HG02610 (cell line): ENCODE data around the gene FOXL1.

Experiments
- ATAC-seq: cut with Tn5 transposase; IDR thresholded peaks from one replicate; pipeline ENCODE4 v1.9.1; 2021; ENCODE audit warnings: mild to moderate bottlenecking, moderate library complexity; ENCODE audit not compliant: unreplicated experiment

FOXL1 gene

DNA sequence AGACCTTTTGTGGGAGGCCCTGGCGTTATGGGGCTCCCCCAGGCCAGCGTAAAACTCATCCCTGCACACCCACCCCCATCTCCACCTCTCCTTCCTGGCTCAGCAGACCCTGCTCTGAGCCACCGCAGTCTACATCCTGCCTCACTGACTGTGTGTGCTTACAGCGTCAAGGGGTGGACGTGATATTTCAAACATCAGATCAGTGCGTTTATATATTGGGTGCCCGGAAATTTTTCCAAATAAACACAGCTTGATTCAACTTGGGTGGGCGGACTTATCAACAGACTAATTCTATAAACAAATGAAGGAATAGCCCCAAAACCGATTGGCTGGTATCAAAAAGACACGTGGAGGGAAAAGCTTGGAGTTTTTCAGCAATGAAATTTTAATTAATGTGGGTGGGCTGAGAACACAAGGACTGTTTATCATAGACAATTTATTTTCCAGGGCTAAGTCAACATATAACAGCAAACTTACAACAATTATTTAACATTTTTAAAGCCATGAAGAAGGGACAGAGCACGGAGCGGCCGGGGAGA is at the start of gene FOXL1:
TSS of gene FOXL1 (plus strand) at position 489 of the 539 bp plus-strand sequence. CDS start 175 bp downstream, outside the sequence.
- ATAC-seq: no peak

DNA sequence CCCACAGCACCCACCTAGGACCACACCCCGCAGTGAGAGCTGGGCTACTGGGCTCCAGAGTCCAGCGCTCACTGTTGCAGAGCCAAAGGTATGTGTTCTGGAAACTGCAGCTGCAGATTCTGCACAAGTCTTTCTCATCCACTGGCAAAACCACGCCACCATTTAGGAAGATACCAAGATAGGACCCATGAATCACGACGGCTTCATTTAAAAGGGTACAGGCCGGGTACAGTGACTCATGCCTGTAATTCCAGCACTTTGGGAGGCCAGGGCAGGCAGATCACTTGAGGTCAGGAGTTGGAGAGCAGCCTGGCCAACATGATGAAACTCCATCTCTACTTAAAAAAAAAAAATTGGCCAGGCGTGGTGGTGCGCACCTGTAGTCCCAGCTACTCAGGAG is 49.2 kb upstream of the FOXL1 start:
- no peak for ATAC-seq

DNA sequence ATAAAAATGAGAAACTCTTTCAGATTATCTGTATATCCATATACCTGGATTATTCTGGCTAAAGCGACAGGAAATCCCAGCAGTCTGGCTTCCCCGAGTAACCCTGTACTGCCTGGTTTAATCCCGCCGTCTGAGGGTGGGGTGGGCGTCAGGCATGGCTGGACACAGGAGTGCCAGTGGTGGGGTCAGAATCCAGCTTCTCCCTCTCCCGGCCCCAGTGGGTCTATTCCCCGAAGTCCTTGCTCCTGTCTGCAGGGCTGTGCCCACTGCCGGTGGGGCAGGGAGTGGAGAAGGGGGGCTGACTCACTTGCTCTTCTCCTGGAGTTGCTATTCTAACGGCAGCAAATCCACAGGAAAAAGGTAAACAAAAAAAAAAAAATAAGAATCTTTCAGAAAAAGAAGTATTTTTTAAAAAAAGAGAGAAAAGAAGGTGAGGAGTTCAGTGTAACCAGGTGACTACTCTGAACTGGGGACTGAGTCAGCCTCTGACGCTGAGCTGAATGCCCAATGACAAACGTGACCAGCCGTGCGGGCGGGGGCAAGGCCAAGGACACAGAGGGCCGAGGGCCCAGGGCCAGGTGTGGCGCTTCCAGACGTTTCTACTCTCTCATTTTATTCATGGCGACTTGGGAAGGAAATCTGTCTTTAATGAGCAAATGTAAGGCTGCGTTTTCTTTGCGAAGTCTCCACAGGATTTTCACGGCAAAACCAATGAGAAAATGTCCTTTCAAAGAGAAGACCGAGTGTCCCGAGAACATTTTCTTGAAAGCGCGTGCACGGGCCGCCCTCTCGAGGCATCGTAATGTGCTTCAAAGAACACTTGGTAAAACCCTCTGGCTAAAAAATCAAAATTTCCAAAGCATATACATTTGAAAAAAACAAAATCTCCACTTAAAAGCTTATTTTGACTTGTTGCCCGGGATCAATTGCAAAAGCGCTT is 47.8 kb upstream of the FOXL1 start:
- no peak for ATAC-seq

DNA sequence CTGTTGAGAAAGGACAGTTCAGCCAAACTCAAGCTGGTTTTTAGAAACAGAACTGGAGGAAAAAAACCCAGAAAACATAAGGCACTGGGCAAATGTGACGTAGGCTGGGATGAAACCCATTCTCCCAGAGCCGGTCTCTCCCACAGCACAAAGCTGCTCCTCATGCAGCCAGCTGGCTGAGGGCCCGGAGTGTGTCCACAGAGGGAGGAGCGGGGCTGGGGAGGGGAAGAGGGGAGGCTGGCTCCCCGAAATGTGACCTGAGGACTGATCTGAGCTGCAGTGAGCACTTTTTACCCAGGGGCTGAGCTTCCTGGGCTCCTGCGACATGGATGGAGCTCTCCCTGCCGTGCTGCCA is 47.2 kb upstream of the FOXL1 start:
- no peak for ATAC-seq

DNA sequence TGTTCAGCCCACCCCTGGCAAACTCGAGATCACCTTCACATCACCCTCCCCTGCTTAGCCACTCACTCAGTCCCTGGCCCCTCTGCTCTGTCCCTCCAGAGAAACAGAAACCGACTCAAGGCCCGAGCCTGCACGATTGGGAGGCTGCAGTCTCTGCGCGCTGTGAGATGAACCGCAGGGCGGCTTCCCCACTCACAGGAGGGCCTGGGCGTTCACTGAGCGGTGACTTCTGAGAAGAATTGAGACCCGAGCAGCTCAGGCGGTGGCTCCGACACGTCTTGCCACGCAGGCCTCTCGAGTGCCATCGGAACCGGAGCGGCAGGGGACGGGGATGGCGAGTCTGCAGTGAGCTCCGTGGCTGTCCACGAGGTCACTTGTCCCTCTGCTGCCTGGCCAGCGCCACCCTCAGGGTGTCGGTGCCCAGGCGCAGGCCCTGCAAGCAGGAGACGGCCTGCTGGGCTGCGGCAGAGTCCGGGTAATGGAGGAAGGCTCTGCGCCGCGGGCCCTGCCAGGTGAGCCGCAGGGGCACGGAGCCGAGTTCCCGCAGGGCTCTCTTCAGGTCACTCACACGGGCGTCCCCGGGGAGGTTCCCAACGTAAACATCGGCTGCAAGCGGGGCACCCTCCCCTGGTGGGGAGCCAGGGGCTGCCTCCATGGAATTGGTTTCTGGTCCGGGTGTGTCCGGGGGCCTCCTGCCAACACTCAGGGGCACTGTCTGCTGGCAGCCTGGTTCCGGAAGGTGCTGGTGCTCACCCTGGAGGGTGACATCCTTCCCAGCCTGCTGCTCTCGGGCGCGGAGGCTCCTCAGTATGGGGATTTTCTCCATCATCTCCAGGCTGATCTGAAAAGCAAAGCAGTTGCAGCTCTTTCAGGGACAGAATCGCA is 46.5 kb upstream of the FOXL1 start:
- ATAC-seq: no peak

DNA sequence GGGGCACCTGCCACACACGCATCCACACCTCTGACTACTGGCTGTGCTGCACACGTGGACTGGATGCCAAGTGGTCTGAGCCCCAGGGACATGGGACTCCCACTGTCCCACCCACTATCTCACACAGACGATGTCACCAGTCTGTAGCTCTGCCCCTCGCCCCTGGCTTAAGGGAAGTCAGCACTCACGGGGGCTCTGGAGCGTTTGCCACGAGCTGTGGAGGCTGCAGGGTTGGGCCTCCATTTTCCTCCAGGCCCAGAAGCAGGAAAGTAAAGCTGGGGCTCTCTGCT is 45.9 kb upstream of the FOXL1 start:
- no peak for ATAC-seq

DNA sequence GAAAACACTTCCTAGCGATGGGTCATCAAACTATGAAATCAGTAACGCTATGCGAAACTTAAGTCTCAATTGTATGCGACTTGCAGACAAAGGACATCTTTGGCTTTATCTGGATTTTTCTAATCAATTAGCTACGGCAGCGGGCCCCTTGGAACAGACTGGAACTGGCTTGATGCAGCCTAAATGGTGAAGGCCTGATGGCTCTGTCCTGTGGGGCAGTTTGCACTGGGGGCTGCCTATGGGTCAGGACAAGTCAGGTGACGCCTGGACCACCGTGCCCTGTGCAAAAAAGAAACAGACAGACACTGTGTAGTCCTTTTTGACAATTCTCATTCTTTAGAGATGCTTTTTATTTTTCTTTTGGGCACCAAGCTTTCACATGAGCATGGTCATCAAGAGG is 45.3 kb upstream of the FOXL1 start:
- ATAC-seq: no peak

DNA sequence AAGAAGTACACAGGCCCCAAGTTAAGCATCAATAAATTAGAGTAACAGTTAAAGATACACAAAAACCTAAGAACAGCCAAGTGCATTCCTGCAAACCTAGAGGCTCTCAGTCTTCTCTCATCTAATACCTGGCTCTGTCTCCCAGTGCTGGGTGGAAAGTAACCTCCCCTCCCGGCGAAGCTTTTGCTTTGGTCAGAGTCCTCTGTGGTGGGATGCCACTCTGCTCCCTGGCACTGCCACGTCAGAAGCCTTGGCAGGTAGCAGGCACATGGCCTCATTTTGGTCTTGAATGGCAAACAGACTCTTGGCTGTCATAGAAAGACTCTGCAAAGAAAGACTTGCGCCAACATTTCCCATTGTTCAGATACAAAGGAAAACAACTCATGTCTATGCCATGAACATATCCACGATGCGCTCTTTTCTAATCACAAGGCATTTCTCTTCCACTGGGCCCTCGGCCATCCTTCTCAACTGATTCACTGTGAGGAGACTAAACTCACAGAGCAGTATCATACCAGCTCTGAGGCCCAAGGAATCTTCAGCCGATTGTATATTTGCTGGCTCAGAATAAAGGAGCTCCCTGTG is 44.5 kb upstream of the FOXL1 start:
- no peak for ATAC-seq

DNA sequence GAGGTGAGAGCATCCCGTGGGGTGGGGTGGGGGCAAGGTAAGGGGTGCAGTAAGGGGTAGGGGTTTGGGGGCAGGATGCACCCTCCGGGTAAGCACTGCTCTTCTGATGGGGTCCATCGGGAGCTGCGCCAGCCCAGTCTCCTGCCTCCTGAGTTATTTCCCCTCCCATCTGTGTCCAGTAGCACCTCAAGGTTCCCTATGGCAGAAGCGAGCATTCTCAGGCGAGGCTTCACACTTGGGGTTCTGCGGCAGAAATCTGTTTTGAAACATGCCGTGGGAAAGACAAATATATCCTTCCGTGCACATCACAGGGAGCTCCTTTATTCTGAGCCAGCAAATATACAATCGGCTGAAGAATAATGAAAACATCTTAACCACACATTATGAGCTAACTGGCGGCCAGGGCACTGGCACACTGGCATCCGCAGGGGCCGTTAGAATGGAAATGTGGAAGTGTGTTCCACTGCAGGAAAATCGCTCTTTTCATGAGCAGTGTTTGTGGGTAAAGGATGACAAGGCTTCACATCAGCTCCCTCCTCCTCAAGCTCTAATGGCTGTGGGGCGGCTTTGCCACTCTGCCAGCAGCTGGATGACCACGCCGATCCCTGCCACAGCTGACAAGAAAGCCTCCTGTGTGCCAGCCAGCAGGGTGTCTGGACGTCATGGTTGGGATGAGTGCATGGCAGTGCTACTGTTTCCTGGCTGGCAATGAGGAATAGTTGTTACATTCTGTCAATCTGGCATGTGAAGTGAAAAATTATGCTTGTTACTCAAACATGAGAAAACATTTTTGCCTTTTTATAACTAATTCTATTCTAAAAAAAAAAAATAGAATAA is 43.4 kb upstream of the FOXL1 start:
- no peak for ATAC-seq

DNA sequence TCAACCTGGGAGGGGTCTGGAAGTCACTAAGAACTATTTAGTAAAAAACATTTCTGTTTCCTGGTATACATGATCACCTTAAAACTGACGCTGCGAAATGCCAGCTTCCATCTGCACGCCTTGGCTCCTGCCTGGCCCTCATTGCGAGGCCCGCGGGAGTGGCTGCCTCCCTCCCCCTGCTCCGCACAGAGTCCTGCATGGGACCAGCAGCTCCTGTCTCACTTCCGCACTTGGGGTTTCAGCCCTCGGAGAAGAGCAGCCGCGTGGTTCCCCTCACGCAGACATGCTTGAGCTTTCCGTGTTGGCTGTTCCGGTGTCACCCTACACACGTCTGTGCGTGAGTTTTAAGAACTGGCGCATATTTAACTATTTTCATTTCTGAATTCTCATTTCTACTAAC is 41.7 kb upstream of the FOXL1 start:
- no peak for ATAC-seq

DNA sequence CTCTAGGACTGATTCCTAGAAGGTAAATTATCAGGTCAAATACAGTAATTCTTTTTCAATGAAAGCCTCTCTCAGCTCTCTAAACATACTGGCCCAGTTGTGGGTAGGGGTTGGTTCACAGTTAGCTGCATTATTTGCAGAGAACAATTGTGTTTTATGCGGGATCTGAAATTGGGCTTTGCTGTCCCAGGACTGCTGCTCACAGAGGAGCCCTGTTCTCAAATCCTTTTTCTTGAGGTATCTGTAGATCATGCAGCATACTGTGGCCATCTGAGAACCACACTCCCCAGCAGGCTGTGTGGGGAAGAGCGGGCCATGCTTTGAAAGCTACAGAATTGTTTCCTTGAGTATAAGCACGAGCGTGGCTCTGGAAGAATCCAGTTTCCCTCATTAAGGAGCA is 40.9 kb upstream of the FOXL1 start:
- no peak for ATAC-seq

DNA sequence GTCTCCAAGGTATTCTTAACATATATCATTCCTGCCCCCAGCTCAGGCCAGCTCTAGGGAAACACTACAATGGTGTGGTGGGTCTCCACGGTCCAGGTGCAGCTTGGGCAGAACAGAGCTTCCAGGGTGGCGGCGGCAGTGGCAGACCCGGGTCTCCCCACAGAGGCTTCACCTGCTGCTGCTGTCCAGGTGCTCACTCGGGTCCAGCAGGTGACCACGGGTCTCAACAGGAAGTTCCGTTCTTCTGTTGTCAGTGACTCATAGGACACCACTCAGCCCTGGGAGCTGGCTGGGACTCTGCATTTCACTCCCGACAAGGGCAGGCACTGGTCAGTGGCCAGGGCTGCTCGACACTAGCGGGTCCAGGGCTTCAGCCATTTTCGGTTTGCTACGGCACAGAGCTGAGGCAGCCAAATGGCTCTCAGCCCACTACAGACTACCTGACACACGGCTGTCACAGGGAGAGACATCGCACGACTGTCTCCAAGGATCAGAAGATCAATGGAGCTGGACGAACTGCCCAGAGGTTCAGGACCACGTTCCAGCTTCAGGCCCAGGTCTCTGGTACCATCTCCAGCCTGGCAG is 40.1 kb upstream of the FOXL1 start:
- ATAC-seq: no peak

DNA sequence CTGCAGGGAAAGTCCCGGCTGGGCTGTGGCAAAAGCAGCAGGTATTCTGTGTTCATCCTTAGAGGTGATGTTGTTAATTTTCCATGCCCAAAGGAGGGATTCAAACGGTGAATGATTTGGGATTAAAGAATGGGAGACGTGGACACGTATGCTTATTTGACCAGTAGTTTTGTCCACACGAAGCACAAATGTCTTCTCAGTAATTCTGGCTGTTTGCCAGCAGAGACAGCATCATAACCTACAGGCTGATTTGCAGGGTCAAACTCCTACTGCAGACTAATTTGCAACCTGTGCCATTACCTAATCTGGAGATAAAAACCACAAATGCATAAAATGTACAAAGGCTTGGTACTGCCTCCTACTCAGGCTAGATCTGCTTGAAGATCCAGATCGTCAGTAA is 37.5 kb upstream of the FOXL1 start:
- no peak for ATAC-seq

DNA sequence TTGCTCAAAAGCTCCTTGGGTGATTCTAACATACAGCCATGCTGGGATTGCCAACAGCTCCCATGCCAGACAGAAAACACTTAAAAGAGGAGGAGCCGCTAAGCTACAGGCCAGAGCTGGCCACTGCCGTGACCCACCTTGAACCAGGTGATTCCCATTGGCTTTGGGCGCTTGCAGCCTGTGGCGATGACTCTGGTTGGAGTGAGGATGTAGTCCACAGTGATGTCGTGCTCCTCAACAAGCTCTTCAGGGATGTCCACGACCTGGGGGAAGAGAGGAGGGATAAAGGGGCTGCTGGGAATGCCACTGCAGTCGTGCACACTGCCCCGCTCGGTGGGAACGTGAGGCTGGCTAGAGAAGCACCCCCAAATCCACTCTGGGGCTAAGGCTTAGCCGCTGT is 36.8 kb upstream of the FOXL1 start:
- no peak for ATAC-seq

DNA sequence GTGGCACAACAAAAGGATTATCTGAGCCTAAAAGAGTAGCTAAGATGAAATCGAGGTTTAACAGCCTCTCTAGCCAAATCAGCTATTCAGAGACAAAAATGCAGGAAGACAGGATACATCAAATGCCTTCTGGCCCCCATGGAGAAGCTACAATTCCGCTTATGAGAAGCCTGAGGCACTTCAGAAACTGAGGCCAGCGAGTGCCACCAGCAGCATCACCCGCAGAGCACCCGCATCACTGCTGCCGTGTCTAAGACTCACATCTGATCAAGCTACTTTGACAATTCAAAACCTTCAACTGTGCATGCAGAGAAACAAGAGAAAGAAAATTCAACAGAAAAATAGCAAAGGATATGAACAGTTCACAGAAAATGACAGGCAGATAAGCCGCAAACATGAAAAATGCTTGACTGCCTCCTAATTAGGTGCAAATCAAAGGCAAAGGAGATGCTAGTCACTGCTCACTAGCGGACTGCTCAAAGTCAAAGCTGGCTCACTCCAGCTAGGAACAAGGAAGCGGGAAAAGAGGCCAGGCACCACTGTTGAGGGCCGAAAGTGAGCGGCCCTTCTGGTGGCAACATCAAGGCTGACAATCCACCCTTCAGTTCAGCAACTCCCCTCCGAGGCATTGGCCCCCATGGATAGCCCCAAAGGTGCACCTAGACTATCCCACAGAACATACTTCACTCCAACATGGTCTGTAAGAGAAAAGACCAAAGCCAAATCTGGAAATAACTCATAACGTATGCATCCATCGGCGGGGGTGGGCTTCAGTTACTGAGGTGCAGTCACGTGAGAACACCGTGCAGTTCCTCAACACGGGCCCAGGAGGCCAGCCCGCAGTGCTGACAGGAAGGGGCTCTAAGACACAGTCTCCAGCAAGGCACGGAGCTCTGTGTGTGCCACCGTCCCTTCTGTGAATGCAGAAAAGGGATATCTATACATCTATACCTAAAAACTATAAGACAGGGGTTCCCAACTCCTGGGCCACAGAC is 35.3 kb upstream of the FOXL1 start:
- ATAC-seq: no peak

DNA sequence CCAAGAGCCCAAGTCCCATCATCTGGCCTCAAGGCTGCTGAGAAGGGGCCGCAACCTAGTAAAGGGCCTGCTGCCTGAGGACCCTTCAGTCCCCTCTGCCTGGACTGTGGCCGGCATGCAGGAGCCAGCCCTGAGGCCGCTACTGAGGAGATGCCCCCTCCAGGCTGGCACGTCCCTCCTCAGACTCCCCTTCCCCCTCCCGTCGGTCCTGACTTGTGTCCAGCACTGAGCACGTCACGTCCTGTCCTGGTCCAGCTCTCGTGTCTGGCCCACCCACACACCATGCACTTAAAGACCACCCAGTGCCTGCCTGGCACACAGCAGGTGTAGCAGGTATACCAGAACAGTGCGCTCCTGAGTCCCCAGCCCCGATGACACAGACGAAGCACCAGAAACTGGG is 32.9 kb upstream of the FOXL1 start:
- no peak for ATAC-seq

DNA sequence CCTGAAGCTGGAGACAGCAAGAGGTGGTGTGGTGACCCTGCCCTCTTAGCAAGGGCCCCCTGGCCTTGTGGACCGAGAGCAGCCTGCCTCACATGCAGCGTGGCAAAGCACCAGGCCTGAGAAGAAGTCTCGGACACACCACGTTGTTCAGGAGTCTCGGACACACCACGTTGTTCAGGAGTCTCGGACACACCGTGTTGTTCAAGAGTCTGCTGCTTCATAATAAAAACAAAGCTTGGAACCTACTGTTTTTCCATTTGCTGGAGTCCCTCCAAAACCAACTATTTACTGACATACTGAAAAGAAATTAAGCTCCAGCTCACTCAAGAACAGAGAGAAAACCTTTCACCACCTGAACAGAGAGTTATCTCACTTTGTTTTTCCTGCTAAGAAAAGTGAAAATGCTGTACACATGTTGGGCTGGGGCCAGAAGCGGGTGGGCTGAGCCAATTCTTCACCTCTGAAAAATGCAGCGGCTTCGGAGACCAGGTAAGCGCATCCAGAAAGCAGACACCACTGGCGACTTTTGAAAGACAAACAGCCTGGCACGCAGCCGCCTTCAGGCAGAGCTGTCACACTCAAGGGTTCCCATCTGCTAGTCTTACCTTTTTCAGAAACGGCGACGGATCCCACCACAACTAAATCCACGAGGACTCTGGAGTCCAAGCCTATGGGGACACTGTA is 32.3 kb upstream of the FOXL1 start:
- ATAC-seq: no peak

DNA sequence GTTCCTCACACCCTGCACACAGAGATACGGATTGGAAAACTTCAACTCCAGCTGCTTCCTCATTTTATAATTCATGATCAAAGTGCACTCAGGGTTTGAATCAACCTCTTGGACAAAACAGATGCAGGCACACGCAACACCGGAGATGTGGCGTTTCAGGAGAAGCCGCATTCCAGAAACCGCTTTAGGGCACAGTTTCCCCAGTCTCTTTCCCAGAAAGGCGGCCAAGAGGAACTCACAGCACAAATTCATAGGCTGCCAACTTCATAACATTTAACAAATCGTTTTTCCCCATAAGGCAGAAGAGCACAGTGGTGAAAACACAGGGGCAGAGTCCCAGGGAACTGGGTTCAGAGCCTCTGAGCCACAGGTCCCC is 31.7 kb upstream of the FOXL1 start:
- ATAC-seq: no peak

DNA sequence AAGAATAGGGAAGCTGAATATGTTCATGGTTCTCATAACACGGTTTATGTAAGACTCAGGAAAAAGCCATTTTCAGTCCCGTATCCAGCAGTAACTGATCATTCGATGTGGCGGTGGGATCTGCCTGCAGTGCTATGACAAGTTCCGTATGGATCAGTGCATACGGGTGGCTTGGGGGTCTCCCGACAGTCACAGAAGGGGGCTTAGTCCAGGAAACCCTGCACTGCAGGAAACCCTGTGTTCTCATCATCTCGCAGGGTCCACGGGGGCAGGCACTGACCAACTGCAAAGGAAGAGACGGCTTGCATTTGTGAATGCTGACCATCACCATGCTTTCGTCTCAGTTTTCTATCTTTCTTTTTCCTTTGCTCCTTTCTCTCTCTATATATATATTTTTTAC is 31.1 kb upstream of the FOXL1 start:
- no peak for ATAC-seq
